Esophagus muscularis mucosa (tissue), 3 donors: ENCODE data around the gene LRRC63.
A peak's percentile ranks its signal among the peaks of the same experiment; 100 is the strongest.

Source experiments
- POLR2A ChIP-seq: fragments of 450-650 bp; IDR thresholded peaks from one replicate; pipeline ENCODE4 v1.6.1; 2017; ENCODE audit warnings: antibody characterized with exemption, moderate library complexity, mild to moderate bottlenecking, low read depth
- POLR2AphosphoS5 ChIP-seq, 2 donors: sonication (generic); formaldehyde crosslinking; IDR thresholded peaks; one replicate each; pipeline ENCODE4 v1.6.1; 2017; ENCODE audit warnings: antibody characterized with exemption in 2 of 2
- TF ChIP-seq, protein P1 (sequence below), 3 experiments: fragments of 200-600 bp in 2 of 3; fragments of 450-650 bp in 1 of 3; sonication (generic) in 2 of 3; IDR thresholded peaks; one replicate each; pipeline ENCODE4 v1.5.1; 2017 to 2019; ENCODE audit warnings: antibody characterized with exemption in 3 of 3, mild to moderate bottlenecking in 2 of 3, moderate library complexity in 1 of 3

DNA sequence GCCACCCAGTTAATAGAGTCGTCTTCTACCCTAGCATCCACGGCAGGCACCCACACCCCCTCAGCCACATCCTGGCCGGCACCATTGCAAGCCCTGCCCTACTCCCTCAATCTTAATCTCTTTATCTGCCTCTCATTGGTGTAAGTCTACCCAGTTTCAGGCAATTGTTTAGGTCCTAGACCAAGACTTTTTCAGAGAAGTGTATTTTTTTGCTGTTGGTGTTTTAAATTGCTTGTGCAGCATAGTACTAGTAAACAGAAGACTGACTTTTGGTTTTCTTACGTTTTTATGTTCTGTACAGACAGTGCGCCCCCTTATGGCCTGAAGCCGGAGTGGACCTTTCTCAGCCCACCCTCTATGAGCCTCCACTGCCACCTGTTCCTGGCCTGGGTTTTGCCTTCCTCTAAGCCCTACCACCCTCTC lies 27.4 kb upstream of the LRRC63 start:
- TF ChIP-seq POLR2AphosphoS5 (IDR thresholded peaks at IDR 0.05), result no peak
- TF ChIP-seq, protein P1, sequence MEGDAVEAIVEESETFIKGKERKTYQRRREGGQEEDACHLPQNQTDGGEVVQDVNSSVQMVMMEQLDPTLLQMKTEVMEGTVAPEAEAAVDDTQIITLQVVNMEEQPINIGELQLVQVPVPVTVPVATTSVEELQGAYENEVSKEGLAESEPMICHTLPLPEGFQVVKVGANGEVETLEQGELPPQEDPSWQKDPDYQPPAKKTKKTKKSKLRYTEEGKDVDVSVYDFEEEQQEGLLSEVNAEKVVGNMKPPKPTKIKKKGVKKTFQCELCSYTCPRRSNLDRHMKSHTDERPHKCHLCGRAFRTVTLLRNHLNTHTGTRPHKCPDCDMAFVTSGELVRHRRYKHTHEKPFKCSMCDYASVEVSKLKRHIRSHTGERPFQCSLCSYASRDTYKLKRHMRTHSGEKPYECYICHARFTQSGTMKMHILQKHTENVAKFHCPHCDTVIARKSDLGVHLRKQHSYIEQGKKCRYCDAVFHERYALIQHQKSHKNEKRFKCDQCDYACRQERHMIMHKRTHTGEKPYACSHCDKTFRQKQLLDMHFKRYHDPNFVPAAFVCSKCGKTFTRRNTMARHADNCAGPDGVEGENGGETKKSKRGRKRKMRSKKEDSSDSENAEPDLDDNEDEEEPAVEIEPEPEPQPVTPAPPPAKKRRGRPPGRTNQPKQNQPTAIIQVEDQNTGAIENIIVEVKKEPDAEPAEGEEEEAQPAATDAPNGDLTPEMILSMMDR (IDR thresholded peaks at IDR 0.05), result peak in 1 of 3 experiments; percentile 27
- TF ChIP-seq POLR2A, result no peak
